Gastrocnemius medialis (tissue), 4 donors: ENCODE measurements around the gene MRPS30.

ENCODE experiments used
- CTCF ChIP-seq, 5 experiments: fragments of 450-650 bp in 3 of 5; fragments of 200-600 bp in 2 of 5; sonication (generic) in 2 of 5; IDR thresholded peaks in 4 of 5; conservative IDR thresholded peaks in 1 of 5; 1 replicate in 4 of 5; 2 replicates in 1 of 5; pipeline ENCODE4 v1.5.1; 2016 to 2019; ENCODE audit warnings: antibody characterized with exemption in 5 of 5, mild to moderate bottlenecking in 3 of 5, moderate library complexity in 3 of 5
- POLR2A ChIP-seq, 2 donors: fragments of 450-650 bp; IDR thresholded peaks; one replicate each; pipeline ENCODE4 v1.6.1; 2017; ENCODE audit warnings: antibody characterized with exemption in 2 of 2, mild to moderate bottlenecking in 2 of 2, moderate library complexity in 2 of 2

DNA sequence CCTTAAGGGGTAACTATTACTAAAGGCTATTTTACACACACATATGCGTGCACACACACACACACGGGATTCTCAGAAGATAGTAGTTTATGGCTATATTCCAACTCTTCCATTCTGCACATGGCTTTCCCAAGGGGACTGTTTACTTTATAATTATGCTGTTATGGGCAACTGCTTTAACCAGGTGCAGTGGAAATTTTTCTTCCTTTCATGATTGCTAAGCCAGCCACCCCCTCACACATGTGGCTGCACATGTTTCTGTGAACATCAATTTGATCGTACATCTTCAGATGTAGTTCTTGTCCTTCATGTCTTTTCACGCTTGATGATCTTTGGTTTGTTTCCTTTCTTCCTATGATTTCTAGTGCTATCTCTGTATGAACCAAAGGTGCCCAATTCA is 37.0 kb downstream of the MRPS30 start:
- no peak for TF ChIP-seq POLR2A (IDR thresholded peaks at IDR 0.05)
- TF ChIP-seq CTCF (IDR thresholded peaks at IDR 0.05 in 4 of 5, conservative IDR thresholded peaks at IDR 0.05 in 1 of 5), result no peak
